NCI-H2107 (cell line): ENCODE data around the gene CRABP2.

Source experiments
- DNase-seq: peaks from one replicate; lab custom pipeline; 2025; lab: John Stamatoyannopoulos, UW

The CRABP2 gene

GRCh38 chr1:156667968-156668709, 37.2 kb downstream of the CRABP2 start:
- no peak for DNase-seq

GRCh38 chr1:156667610-156667967, 37.8 kb downstream of the CRABP2 start:
- DNase-seq = no peak

- no peak for DNase-seq
Observed at GRCh38 chr1:156666862-156667609, 38.3 kb downstream of the CRABP2 start.

- DNase-seq = no peak
Observed at GRCh38 chr1:156665539-156665938, 39.8 kb downstream of the CRABP2 start.

GRCh38 chr1:156664767-156665411, 40.5 kb downstream of the CRABP2 start:
- no peak for DNase-seq

GRCh38 chr1:156664046-156664766, 41.2 kb downstream of the CRABP2 start:
- no peak for DNase-seq

DNA sequence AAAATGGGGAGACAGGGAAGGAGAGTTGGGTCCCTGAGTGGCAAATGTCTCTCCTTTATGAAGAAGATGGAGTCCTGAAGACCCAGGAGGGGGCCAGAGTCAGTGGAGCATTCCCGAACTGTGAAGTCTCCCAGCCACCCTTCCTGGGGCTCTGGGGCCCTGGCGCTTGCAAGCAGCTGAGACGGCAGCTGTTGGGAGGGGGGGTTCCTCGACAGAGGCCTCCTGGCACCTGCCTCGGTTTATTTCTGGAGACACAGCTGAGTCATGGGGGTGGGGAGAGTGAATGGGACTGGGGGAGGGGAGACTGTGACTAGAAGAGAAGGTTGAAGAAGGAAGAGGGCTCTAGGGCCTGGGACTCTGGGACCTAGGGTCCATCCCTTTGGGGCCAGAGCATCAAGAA, 42.2 kb downstream of the CRABP2 start:
- no peak for DNase-seq

GRCh38 chr1:156662800-156663055, 42.7 kb downstream of the CRABP2 start:
- DNase-seq = no peak

DNA sequence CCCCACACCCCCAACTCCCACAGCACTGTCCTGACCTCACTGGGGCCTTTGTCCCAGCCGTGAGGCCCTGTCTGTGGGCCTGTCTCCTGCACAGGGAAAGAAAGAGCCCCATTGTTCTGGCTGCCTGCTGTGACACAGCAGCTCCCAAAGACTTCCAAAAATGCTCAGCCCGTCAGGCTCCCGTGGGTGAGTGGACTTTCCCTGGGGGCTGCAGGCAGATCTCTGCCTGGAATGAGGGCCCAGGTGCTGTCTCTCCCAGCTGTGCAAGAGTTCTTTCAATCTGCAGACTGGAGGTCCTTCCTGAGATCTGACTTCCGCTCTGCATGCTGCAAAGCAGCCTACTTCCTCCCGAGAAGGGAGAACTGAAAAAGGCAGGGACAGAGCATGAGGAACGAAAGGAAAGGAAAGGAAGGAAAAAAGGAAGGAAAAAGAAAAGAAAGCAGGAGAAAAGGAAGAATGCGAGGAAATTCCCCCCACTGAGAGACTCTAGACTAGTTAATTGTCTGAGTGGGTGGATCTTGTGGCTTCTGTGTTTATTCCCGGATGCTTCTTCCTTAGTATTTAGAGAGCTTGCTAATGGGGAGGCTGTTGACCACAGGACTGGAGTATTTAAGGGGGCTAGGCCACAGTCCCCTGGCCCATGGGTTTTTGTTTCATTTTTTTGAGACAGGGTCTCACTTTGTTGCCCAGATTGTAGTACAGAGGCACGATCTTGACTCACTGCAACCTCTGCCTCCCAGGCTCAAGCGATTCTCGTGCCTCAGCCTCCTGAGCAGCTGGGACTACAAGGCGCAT, 43.2 kb downstream of the CRABP2 start:
- no peak for DNase-seq

DNA sequence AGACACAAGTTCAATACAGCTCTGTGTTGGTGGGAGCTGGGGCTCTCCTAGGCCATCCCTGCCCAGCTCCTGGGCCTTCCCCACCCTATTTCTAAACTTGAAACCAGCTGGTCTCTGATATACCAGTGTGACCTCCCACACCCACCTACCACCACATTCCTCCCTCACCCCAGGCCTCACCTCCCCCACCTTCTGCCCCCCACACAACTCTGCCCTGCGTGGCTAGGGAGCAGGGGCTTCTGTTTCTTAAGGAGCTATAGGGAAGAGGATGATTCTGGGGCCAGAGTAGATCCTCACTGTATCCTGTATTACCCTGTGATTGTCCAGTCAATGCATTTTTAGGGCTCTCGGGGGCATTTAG, 44.7 kb downstream of the CRABP2 start:
- no peak for DNase-seq

GRCh38 chr1:156659988-156660751, 45.2 kb downstream of the CRABP2 start:
- peak; percentile 87 for DNase-seq

DNA sequence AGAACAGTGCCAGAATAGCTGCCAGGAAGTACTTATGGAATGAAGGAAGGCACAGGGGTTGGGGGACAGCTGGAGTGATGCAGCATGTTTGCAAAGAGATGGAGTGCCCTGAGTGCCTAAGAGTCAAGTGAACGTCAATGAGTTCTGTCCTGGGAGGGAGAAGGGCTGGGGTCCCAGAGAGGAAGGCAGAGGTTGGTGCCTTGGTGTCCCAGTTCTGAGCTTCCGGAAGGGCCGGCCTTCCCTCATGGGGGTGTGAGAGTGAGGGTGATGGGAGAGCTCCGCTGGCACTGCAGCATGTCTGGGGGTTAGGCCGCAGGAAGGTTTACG, 45.8 kb downstream of the CRABP2 start:
- DNase-seq = no peak

DNA sequence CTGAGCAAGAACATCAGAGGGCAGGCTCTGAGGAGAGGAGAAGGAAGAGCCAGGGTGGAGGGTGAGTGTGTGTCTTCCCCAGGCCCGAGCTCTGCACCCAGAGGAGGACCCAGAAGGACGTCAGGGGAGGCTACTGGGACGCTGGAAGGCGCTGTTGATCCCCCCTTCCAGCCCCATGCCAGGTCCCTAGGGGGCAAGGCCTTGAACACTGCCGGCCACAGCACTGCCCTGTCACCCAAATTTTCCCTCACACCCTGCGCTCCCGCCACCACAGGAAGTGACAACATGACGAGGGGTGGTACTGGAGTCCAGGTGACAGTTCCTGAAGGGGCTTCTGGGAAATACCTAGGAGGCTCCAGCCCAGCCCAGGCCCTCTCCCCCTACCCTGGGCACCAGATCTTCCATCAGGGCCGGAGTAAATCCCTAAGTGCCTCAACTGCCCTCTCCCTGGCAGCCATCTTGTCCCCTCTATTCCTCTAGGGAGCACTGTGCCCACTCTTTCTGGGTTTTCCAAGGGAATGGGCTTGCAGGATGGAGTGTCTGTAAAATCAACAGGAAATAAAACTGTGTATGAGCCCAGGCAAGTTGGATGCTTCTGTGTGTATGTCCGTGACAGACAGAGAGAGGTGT, 46.3 kb downstream of the CRABP2 start:
- DNase-seq = no peak

DNA sequence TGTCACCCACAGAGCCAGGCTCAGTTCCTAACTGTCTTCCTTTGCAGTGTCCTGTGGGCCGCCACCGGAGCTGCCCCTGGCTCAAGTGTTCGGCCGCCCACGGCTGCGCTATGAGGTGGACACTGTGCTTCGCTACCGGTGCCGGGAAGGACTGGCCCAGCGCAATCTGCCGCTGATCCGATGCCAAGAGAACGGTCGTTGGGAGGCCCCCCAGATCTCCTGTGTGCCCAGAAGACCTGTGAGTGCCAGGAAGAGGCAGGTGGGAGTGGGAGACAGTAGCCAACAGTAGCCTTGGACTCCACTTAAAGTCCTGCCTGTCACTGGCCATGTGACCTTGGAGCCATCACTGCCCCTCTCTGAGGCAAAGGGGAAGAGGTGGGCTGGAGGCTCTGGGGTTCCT, 46.9 kb downstream of the CRABP2 start:
- DNase-seq = no peak

GRCh38 chr1:156657741-156658319, 47.6 kb downstream of the CRABP2 start:
- no peak for DNase-seq

GRCh38 chr1:156656806-156657740, 48.3 kb downstream of the CRABP2 start:
- no peak for DNase-seq

DNA sequence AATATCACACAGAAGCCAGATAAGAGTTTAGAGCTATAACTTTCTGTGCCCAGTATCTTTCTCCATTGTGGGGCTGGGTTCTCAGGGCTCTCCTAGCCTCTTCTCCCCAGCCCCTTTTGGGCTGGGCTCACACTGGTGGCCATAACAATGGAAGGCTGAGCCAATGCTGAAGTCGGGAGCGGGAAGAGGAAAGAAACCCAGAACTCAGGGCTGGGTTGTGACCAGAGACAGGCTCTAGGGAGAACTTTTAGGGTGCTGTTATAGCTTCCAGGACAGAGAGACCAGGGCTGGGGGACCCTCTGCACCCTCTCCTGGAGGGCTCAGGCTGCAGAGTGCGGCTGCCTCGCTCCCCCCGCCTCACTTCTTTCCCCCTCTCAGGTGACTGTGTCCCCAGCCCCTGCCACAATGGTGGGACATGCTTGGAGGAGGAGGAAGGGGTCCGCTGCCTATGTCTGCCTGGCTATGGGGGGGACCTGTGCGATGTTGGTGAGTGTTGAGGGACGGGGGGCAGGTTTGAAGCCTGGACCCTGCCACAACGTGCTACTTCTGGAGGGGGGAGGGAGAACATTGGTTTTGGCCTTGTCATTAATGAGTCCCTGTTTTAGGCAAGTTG, 49.4 kb downstream of the CRABP2 start:
- DNase-seq = no peak

DNA sequence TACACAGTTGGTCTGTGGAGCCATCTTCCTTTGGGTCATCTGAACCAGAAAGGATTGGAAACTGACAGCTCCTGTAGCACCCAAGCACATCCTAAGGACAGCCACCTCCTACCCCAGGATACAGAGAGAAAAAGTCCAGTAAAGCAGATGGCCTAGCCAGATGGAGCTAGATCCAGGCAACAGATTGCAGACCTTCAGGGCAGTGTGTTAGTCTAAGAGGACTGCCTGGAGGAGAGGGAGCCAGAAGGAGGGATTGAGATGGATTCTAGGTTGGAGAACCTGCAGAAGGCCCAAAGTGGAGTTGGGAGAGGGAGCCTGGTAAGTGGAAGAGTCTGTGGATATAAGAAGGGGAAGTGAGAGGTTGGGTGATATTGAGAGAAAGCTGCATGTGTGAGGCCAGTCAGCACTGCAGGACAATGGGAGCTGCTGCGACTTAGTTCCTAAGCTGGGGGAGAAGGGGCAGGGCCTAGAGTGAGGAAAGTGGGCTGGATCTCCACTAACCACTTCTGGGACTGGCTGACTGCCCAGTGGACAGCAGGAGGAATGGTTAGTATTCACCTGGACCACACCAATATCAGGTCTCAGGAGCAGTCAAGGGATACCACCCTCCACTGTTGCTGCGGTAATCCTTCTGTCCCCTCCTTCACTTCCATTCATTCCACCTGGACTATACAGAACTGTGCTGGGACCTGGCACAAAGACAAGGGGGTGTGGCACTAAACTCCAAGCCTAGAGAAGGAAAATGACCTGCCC, 50.1 kb downstream of the CRABP2 start:
- DNase-seq = no peak
